MM.1S (cell line): ENCODE results near the gene ADAM23.

Experiments
- CTCF ChIP-seq: fragments of 300-600 bp; sonication (generic); IDR thresholded peaks from 2 replicates; pipeline ENCODE4 v1.5.1; 2016; ENCODE audit warnings: antibody characterized with exemption, low read length, mixed read lengths
- EZH2 ChIP-seq: fragments of 300-600 bp; sonication (generic); optimal IDR thresholded peaks from 2 replicates; pipeline ENCODE3; 2017; ENCODE audit warnings: low read depth, mild to moderate bottlenecking, antibody characterized with exemption, low read length, mixed read lengths
- EZH2phosphoT487 ChIP-seq: fragments of 300-600 bp; sonication (generic); IDR thresholded peaks from 2 replicates; pipeline ENCODE4 v1.6.1; 2018; ENCODE audit warnings: antibody characterized with exemption, low read length

GRCh38 chr2:206474099-206474498 is 30.8 kb downstream of the ADAM23 start:
- TF ChIP-seq CTCF (no peak), EZH2 (no peak), EZH2phosphoT487 (no peak)
